Heart left ventricle (tissue), 13 donors: ENCODE measurements around the gene ALDH1L1.
"Not testable (repeated sequence)": the region's sequence is repeated elsewhere in the genome, so short reads cannot be mapped to it uniquely, and the experiment has no call there.

Experiments used
- CTCF ChIP-seq, 12 donors: fragments of 200-600 bp; sonication (generic) in 4 of 12; IDR thresholded peaks; one replicate each; pipeline versions ENCODE4 v1.5.0 to v1.8.0; 2018 to 2022; ENCODE audit warnings: antibody characterized with exemption in 12 of 12, mild to moderate bottlenecking in 5 of 12
- POLR2A ChIP-seq, 2 donors: fragments of 450-650 bp; IDR thresholded peaks; one replicate each; pipeline ENCODE4 v1.6.1; 2017; ENCODE audit warnings: antibody characterized with exemption in 2 of 2, mild to moderate bottlenecking in 2 of 2, moderate library complexity in 2 of 2
- donor health status: ischemic (EF 13 %, LVEDD 7.1; RV severe dilation, severe dysfunction).
- donor health status: DM: no; HTN: yes; CAD: no.
- donor health status: DM: no; HTN: no; CAD: no.
- donor health status: ischemic (EF 25% LVEDD 6.9; RV normal size, moderate dysfunction).
- donor health status: ischemic (EF 25% LVEDD 5.7; RV mildly dilated, moderate dysfunction).
- donor health status: ischemic (EF 35%, LVEDD 5.7; RV mildly dilated, moderate dysfunction).
- donor health status: nonischemic (EF 11% LVEDD 7.7; RV severe dilation, severe dysfunction).
- donor health status: DM: yes; HTN: yes; CAD: no.
- donor health status: PGD.
- donor health status: ischemic (EF 29% LVEDD 5.4; RV normal size, mild dysfunction).
- donor health status: nonischemic (EF 23%, LVEDD 6.1; RV moderate dilation, normal function).

DNA sequence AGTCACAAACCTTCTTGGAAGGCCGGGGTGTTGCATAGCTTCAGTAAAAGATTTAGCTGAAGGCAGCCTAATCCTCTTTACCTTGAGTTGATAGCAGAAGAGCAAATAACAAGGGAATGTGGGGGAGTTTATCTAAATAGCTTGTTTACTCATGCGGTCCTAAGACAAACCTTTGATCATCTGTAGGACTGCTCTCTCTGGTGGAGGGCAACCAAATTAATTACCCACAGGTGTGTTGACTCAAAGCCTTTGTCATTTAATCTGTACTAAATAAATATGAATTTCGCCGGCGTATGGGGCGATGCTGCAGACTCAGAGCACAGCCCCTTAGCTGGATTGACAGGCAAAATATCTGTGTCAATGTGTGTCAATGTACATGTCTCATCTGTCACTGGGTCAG lies 113.7 kb downstream of the ALDH1L1 start:
- TF ChIP-seq CTCF, POLR2A (IDR thresholded peaks at IDR 0.05): not testable (repeated sequence)
